GM12865 (cell line): Measurements from ENCODE around the gene RAB24.
"Not testable (repeated sequence)": the region's sequence is repeated elsewhere in the genome, so short reads cannot be mapped to it uniquely, and the experiment has no call there.

Experiments used
- DNase-seq: peaks from one replicate; pipeline ENCODE4 v3.0.0; 2010; ENCODE audit warnings: low read depth
- H3K4me3 ChIP-seq: 2 replicates; pipeline ENCODE4 v1.5.1; 2011; ENCODE audit warnings: mild to moderate bottlenecking, low read depth, low read length, control low read depth
- CTCF ChIP-seq: IDR thresholded peaks from 2 replicates; pipeline ENCODE4 v1.5.1; 2011; ENCODE audit warnings: low read length, control low read depth, low read depth, inconsistent platforms; ENCODE audit not compliant: insufficient read depth; ENCODE audit errors: missing control alignments

The RAB24 gene

GRCh38 chr5:177310757-177311391 is 7.4 kb upstream of the RAB24 start:
- peak overlapping the region; percentile 76 for H3K4me3 ChIP-seq
- no peak for TF ChIP-seq CTCF
- peak; percentile 78 for DNase-seq

GRCh38 chr5:177310332-177310731 is 6.8 kb upstream of the RAB24 start:
- no peak for TF ChIP-seq CTCF
- no peak overlapping the region; the same call in 1 of the 2 replicates for H3K4me3 ChIP-seq
- no peak for DNase-seq

- DNase-seq, result peak; percentile 86
- TF ChIP-seq CTCF, result peak; percentile 95
- H3K4me3 ChIP-seq, result no peak overlapping the region
Observed at GRCh38 chr5:177309351-177310191, 6.1 kb upstream of the RAB24 start.

- no peak for DNase-seq
- H3K4me3 ChIP-seq, result no peak overlapping the region
- no peak for TF ChIP-seq CTCF
Observed at GRCh38 chr5:177308740-177309139, 5.2 kb upstream of the RAB24 start.

- no peak for TF ChIP-seq CTCF
- DNase-seq, result peak; percentile 47
Observed at GRCh38 chr5:177307544-177308363, 4.2 kb upstream of the RAB24 start.

GRCh38 chr5:177306674-177307543 is 3.4 kb upstream of the RAB24 start:
- DNase-seq, result peak; percentile 29
- TF ChIP-seq CTCF, result no peak
- H3K4me3 ChIP-seq, result no peak overlapping the region

More at GRCh38 chr5:177307544-177308363, 4.2 kb upstream of the RAB24 start:
- no peak overlapping the region for H3K4me3 ChIP-seq

- DNase-seq, H3K4me3 ChIP-seq: not testable (repeated sequence)
Observed at GRCh38 chr5:177306103-177306640, 2.7 kb upstream of the RAB24 start.
